ENCODE results near the gene GABRB1.

GABRB1 gene

DNA sequence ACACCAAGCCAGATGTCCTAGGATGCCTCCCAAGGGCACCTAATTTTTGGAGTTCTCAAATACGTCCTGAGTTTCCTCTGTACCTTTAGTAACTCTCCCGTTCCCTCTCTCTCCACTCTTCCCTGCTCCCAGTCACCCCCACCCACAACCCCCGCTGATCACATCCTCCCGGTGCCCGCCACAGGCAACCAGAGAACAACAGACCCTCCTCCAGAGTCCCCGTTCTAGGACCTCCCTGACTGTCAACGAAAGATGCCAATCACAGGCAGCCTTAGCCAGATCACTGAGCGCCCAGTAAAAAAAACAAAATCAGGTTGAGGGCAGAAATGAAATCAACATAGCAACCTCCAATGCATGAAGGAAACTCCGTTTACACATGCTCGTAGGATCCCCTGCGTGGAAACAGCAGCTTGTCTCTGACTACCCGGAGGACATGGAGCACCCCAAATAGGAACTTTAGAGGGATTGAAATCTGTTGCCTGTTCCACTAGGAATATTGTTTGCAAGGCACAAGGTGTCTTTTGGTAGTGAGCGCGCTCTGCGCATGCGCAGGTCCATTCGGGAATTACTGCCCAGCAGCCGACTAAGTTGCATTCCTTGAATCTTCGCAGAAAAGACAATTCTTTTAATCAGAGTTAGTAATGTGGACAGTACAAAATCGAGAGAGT, at the start of gene GABRB1:
TSS of gene GABRB1 (plus strand) at position 557 of the 668 bp plus-strand sequence.
- DNase-seq = peak; percentile 37

DNA sequence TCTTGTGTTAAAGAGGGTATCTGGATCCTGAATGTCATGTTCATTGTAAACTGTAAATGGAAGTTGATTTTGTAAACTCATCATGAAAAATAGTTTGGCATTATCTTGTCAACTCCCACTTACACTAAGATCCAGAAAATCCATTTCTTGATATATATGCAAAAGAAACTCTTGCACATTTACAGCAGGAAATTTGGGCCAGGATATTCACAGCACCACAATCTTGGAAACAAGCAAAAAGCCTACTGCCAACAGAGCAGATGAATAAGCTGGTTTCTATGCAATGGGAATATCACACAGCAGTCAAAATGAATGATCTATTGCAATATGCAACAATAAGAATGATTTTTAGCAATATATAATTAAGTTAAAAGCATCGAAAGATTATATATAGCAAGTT, 46.6 kb upstream of the GABRB1 start:
- no peak for DNase-seq

GRCh38 chr4:46986922-46987638, 44.3 kb upstream of the GABRB1 start:
- DNase-seq = no peak

DNA sequence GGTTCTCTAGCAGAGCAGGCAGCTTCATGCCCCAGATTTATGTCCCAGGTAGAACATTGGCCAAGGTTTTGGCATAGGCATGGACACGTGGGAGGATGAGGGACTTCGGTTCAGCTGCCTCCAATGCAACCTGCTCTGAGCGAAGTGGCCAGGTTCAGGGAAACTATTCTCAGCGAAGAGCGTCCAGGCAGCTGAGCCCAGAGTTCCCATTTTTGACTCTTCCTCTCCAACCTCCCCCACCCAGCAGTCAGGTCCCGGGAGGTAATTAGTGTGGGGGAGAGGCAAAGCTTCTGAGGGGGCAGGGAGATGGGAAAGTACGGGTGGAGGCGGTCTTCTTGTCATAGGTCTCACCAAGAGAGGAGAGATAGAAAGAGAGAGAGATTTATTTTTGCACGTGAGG, 39.0 kb upstream of the GABRB1 start:
- DNase-seq = no peak

- DNase-seq = no peak
Measured at GRCh38 chr4:46993075-46994006, 38.0 kb upstream of the GABRB1 start, which contains the start of gene GABRA4. GABRA4 (minus strand) TSS chr4:46993581; CDS start chr4:46993424, 157 bp downstream.

- DNase-seq = no peak
Measured at GRCh38 chr4:46994007-46994405, 37.4 kb upstream of the GABRB1 start.

DNA sequence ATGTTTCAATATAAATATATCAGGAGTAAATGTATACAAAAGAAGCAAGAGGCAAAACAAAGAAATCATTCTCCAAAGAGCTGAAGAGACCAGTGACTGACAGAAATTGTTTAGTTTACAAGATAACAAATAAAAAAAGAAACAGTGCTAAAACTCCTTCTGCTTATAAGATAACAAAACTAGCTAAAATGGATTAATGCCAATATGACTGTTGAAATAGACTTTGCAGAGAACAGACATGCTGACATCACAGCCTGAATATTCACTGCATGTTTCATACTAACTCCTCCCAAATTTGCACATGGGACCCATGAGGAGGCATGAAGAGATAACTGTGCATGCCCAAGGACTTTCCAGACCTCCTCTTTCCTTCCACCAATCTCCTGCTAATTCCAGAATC, 31.8 kb upstream of the GABRB1 start:
- DNase-seq = no peak

- no peak for DNase-seq
Measured at GRCh38 chr4:47000406-47000805, 31.0 kb upstream of the GABRB1 start.

GRCh38 chr4:47002580-47002979, 28.8 kb upstream of the GABRB1 start:
- DNase-seq = no peak

- no peak for DNase-seq
Measured at GRCh38 chr4:47010347-47010911, 20.9 kb upstream of the GABRB1 start.

DNA sequence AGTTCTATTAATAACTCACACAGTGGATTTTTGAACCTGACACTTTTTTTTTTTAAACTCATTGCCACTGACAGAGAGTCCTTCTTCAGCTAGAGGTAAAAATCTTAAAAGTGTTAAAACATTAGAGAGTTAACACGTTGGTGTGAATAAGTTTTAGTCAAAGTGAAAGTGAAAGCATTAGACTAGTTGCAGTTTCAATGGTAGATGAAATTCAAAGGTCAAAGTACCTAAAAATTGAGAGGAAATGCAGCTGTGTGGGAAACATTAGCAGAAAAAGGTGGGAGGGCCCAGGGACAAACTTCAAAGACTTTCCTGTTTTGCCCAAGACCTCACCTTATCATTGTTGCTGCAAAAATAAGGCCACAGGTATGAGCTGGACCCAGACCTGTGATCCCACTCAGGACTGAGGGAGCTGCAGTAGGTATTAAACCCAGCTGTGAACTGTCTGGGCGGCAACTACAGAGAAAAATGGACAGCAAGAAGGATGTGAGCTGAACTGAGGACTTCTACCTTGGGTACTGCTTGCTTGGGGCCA, 20.4 kb upstream of the GABRB1 start:
- no peak for DNase-seq

DNA sequence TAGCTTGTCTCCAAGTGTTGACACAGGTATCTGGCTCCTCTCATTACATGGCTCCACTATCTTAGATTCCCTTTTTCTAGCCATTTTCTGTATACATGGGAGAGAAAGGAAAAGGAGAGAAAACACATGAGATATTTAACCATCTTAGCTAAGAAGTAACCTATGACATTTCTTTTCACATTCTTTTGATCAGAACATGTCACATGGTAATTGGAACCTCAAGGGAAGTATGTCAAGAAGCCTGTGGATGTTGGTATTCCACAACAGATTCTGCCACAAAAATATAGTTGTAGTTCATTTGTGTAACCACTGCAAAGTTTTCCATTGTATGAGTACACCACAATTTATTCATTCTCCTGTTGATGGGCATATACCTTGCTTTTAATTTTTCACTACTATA, 18.7 kb upstream of the GABRB1 start:
- DNase-seq = no peak

DNA sequence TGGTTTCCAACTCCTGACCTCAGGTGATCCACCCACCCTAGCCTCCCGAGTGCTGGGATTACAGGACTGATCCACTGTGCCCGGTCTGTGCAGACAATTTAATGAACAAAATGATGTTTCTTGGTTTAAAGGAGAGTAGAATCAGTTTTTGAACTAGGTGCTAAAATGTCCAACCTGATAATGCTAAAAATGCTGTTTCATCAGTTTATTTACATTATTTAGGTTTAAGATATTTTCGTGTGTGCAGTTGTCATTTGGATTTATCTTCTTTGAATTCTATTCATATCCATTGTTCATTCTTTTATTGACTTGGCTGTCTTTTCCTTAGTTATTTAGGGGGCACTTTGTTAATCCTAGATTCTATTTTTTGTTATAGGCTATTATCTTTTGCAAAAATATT, 18.0 kb upstream of the GABRB1 start:
- DNase-seq = no peak

GRCh38 chr4:47017081-47017480, 14.3 kb upstream of the GABRB1 start:
- no peak for DNase-seq

DNA sequence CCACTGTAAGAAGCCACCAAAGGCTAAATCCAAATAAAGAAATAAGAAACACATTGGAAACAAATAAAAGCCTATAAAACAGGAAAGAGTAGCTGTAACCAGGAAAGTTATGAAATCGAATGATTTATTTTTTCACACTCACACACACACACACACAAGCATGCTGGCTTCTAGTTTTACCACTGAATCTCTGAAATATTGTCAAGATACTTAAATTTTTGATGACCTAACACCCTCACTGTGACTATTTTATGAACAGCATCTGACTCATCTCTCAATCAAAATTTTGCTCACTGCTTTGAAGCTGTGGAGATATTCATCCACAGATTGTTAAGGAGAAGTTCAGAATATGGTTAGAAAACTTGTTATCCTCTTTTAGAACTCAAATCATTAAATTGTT, 13.9 kb upstream of the GABRB1 start:
- no peak for DNase-seq

GRCh38 chr4:47031751-47032404, 511 bp downstream of the GABRB1 start:
- DNase-seq = peak; percentile 32

- DNase-seq = peak; percentile 51
Measured at GRCh38 chr4:47032405-47033106, 1.2 kb downstream of the GABRB1 start.

- DNase-seq = no peak
Measured at GRCh38 chr4:47038263-47038662, 6.9 kb downstream of the GABRB1 start.

DNA sequence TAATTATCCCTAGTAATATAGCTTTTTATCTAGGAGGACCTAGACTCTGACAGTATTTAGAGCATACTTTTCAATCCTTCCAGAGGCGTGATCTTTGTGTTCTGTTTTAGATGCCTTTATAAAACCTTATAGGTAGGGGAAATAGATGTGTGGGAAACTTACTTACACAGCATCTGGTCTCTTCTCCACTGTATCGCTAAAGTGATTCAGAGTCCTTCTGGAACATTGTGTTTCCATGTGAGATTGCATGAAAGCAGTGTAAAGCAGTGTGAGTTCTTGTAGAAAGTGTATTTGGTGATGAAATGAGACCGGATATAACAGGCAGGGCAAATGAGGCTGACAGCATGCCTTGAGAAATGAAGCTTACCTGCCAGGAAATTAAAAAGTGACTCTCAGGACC, 9.5 kb downstream of the GABRB1 start:
- DNase-seq = no peak

DNA sequence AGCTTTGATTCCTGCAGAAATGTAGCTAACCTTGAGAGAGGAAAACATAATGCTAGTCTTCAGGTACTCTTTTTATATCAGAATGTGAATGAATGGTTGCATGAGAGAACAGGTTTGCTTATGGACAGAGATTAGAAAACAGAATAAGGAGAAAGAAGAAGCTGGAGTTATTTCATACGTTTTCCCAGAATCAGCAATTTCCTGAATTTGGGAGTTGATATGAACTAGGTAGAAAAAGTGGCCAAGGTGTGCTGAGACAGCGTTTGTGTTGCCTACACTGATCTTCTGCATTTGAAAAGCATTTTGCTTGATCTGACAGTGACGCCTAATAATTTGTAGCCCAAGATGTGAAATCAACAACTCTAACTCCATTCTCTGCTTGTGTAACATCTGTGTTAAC, 12.5 kb downstream of the GABRB1 start:
- no peak for DNase-seq

DNA sequence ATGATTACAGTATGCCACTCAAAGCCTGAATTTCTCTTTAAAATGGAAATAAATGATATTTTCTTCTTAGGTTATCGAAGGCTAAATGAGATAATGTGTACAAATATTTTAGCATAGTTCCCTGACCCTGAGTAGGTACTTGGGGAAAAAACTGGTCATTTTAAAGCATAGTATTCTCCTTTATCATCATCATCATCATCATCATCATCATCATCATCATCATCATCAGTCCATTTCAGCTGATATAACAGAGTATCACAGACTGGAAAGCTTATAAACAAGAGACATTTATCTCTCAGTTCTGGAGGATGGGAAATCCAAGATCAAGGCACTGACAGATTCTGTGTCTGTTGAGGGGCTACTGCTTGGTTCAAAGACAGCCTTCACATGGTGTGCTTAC, 13.9 kb downstream of the GABRB1 start:
- no peak for DNase-seq

GRCh38 chr4:47049347-47049746, 18.0 kb downstream of the GABRB1 start:
- no peak for DNase-seq
